GM23338 (cell line): ENCODE data around the gene PDGFRB. TPM values are rescaled to one million over a fixed set of nuclear protein-coding genes. Genes with fewer than 3 reads are reported as not detected.

Experiments used
- ATAC-seq: fragments of 200-7000 bp; cut with Tn5 transposase; 3 replicates; pipeline ENCODE4 v1.9.1; 2020
- DNase-seq: peaks from one replicate; pipeline ENCODE4 v3.0.0-alpha.2; 2015; ENCODE audit warnings: low spot score
- H2AFZ ChIP-seq: fragments of 200-600 bp; sonication (generic); 2 replicates; pipeline ENCODE4 v1.8.0; 2016; ENCODE audit warnings: antibody characterized with exemption, mild to moderate bottlenecking, moderate library complexity
- H3F3A ChIP-seq: fragments of 200-600 bp; sonication (generic); replicated peaks from 2 replicates; pipeline ENCODE4 v1.8.0; 2017; ENCODE audit warnings: antibody characterized with exemption, mixed run types, low read depth
- H3K27ac ChIP-seq: fragments of 200-600 bp; sonication (generic); 2 replicates; pipeline ENCODE4 v1.6.1; 2016; ENCODE audit warnings: low read depth
- H3K27me3 ChIP-seq: fragments of 200-600 bp; sonication (generic); 2 replicates; pipeline ENCODE4 v1.8.0; 2016; ENCODE audit warnings: mild to moderate bottlenecking, mixed run types, moderate library complexity; ENCODE audit not compliant: insufficient read depth
- H3K36me3 ChIP-seq: fragments of 200-600 bp; sonication (generic); 2 replicates; pipeline ENCODE4 v1.8.0; 2016; ENCODE audit warnings: mild to moderate bottlenecking; ENCODE audit not compliant: insufficient read depth
- H3K4me1 ChIP-seq: fragments of 200-600 bp; sonication (generic); 2 replicates; pipeline ENCODE4 v1.8.0; 2016; ENCODE audit warnings: mild to moderate bottlenecking, moderate library complexity; ENCODE audit not compliant: insufficient read depth
- H3K4me2 ChIP-seq: fragments of 200-600 bp; sonication (generic); 2 replicates; pipeline ENCODE4 v1.7.1; 2017; ENCODE audit warnings: mixed run types
- H3K4me3 ChIP-seq: fragments of 200-600 bp; sonication (generic); 2 replicates; pipeline ENCODE4 v1.6.1; 2016; ENCODE audit warnings: mixed run types
- H3K79me2 ChIP-seq: fragments of 200-600 bp; sonication (generic); replicated peaks from 2 replicates; pipeline ENCODE4 v1.8.0; 2017; ENCODE audit warnings: mild to moderate bottlenecking; ENCODE audit not compliant: insufficient read depth
- H3K9me2 ChIP-seq: fragments of 200-600 bp; sonication (generic); 2 replicates; pipeline ENCODE4 v1.8.0; 2017; ENCODE audit not compliant: insufficient read depth
- H4K20me1 ChIP-seq: fragments of 200-600 bp; sonication (generic); replicated peaks from 2 replicates; pipeline ENCODE4 v1.8.0; 2017; ENCODE audit warnings: mild to moderate bottlenecking; ENCODE audit not compliant: insufficient read depth
- H3K27ac Mint-ChIP-seq: 2 replicates; pipeline ENCODE4 v1.8.0; 2020; ENCODE audit warnings: inconsistent platforms, mild to moderate bottlenecking, moderate library complexity, mixed read lengths
- H3K27me3 Mint-ChIP-seq: 3 replicates; pipeline ENCODE4 v1.8.0; 2022; ENCODE audit warnings: low read depth, mild to moderate bottlenecking, moderate library complexity, mixed read lengths, inconsistent platforms; ENCODE audit not compliant: insufficient read depth, poor library complexity
- H3K36me3 Mint-ChIP-seq: 3 replicates; pipeline ENCODE4 v1.8.0; 2021; ENCODE audit warnings: low read depth, mild to moderate bottlenecking, inconsistent platforms, moderate library complexity, mixed read lengths
- H3K4me1 Mint-ChIP-seq: 3 replicates; pipeline ENCODE4 v1.8.0; 2020; ENCODE audit warnings: mild to moderate bottlenecking, inconsistent platforms, mixed read lengths
- H3K4me3 Mint-ChIP-seq: 3 replicates; pipeline ENCODE4 v1.8.0; 2021; ENCODE audit warnings: moderate library complexity, mild to moderate bottlenecking, inconsistent platforms, mixed read lengths
- H3K9me3 Mint-ChIP-seq: 3 replicates; pipeline ENCODE4 v1.8.0; 2020; ENCODE audit warnings: moderate library complexity, mild to moderate bottlenecking, inconsistent platforms, mixed read lengths
- CREB1 ChIP-seq: fragments of 250-450 bp; sonication (Bioruptor Pico); IDR thresholded peaks from 2 replicates; pipeline ENCODE4 v1.5.0; 2020; ENCODE audit warnings: low read depth, mild to moderate bottlenecking, moderate library complexity
- CTCF ChIP-seq, 2 experiments: fragments of 200-600 bp in 1 of 2; sonication (generic) in 1 of 2; conservative IDR thresholded peaks; 2 replicates each; pipeline versions ENCODE4 v1.5.1 to v1.6.1; 2016 to 2017; ENCODE audit warnings: antibody characterized with exemption in 2 of 2, low read depth in 2 of 2, mild to moderate bottlenecking in 2 of 2, moderate library complexity in 1 of 2
- ETS1 ChIP-seq: IDR thresholded peaks from 2 replicates; pipeline ENCODE4 v1.6.1; 2016; ENCODE audit warnings: antibody characterized with exemption
- EZH2 ChIP-seq: fragments of 200-600 bp; sonication (generic); IDR thresholded peaks from one replicate; pipeline ENCODE4 v1.8.0; 2017; ENCODE audit warnings: antibody characterized with exemption, mild to moderate bottlenecking, low read depth; ENCODE audit not compliant: unreplicated experiment
- EZH2phosphoT487 ChIP-seq: fragments of 200-600 bp; sonication (generic); IDR thresholded peaks from one replicate; pipeline ENCODE4 v1.8.1; 2018; ENCODE audit warnings: antibody characterized with exemption; ENCODE audit not compliant: unreplicated experiment
- JUNB ChIP-seq: IDR thresholded peaks from one replicate; pipeline ENCODE4 v1.6.1; 2016; ENCODE audit warnings: antibody characterized with exemption; ENCODE audit not compliant: unreplicated experiment
- NANOG ChIP-seq: IDR thresholded peaks from 2 replicates; pipeline ENCODE4 v1.6.1; 2016; ENCODE audit warnings: antibody characterized with exemption, borderline replicate concordance
- POLR2AphosphoS5 ChIP-seq: IDR thresholded peaks from 2 replicates; pipeline ENCODE4 v1.6.1; 2016; ENCODE audit warnings: antibody characterized with exemption, low read depth
- REST ChIP-seq: IDR thresholded peaks from one replicate; pipeline ENCODE4 v1.6.1; 2018; ENCODE audit warnings: antibody characterized with exemption; ENCODE audit not compliant: unreplicated experiment
- STAT1 ChIP-seq: IDR thresholded peaks from one replicate; pipeline ENCODE4 v1.6.1; 2016; ENCODE audit warnings: antibody characterized with exemption; ENCODE audit not compliant: unreplicated experiment
- ZNF114 ChIP-seq: fragments of 250-450 bp; sonication (Bioruptor Pico); IDR thresholded peaks from 2 replicates; pipeline ENCODE4 v1.5.0; 2020; ENCODE audit warnings: mild to moderate bottlenecking, moderate library complexity
- ZNF331 ChIP-seq: fragments of 250-450 bp; sonication (Bioruptor Pico); IDR thresholded peaks from 2 replicates; pipeline ENCODE4 v1.5.0; 2020; ENCODE audit warnings: low read depth, mild to moderate bottlenecking, moderate library complexity
- polyA plus RNA-seq: library from polyadenylated mRNA; unstranded; fragments of >200 nt; fragmentation: Nextera tagmentation; extraction: Ambion mirVana; gene quantifications from 2 replicates; pipeline ENCODE4 v1.2.1, GENCODE V29; 2016
- total RNA-seq: library from RNA; depleted of rRNA; stranded (reverse); fragments of >200 nt; shearing (Covaris generic); gene quantifications from 2 replicates; pipeline ENCODE4 v1.2.3, GENCODE V29; 2014

Gene PDGFRB
- total and polyA plus RNA-seq, 2 experiments from 2014 or later: 4.5 to 11.3 TPM

- TF ChIP-seq CTCF (conservative IDR thresholded peaks at IDR 0.05; ENCODE audit: low read depth in 2 of 2) (no peak), ZNF331 (CRISPR knock-in tag) (no peak), JUNB (no peak), ETS1 (no peak), CREB1 (CRISPR knock-in tag) (no peak), ZNF114 (CRISPR knock-in tag) (no peak), POLR2AphosphoS5 (no peak), REST (no peak), EZH2 (no peak), EZH2phosphoT487 (no peak), STAT1 (no peak)
Observed at GRCh38 chr5:150146862-150147601, 8.6 kb downstream of the PDGFRB start (continued).

GRCh38 chr5:150146235-150146634 lies 9.4 kb downstream of the PDGFRB start:
- no peaks in the 10 kb centered on the region for H3K36me3 ChIP-seq
- no peak overlapping the region for H3K4me2 ChIP-seq
- H3K27me3 ChIP-seq: no peaks in the 10 kb centered on the region
- Mint-ChIP-seq H3K4me3 (no peak overlapping the region), H3K27me3 (peaks cover 12% of the 10 kb centered on the region), H3K36me3 (no peaks in the 10 kb centered on the region; the same call in 2 of the 3 replicates), H3K9me3 (no peaks in the 10 kb centered on the region), H3K27ac (no peak overlapping the region), H3K4me1 (peaks cover 35% of the 10 kb centered on the region)
- TF ChIP-seq ZNF114 (CRISPR knock-in tag) (no peak), JUNB (no peak), ETS1 (no peak), NANOG (no peak), REST (no peak), EZH2phosphoT487 (no peak), CREB1 (CRISPR knock-in tag) (no peak), POLR2AphosphoS5 (no peak), CTCF (conservative IDR thresholded peaks at IDR 0.05; ENCODE audit: low read depth in 2 of 2) (no peak)
- no peak for DNase-seq
- H3K27ac ChIP-seq: no peak overlapping the region
- H3K79me2 ChIP-seq: no peaks in the 10 kb centered on the region
- no peak overlapping the region for H3K4me3 ChIP-seq
- no peaks in the 10 kb centered on the region for H4K20me1 ChIP-seq
- H3F3A ChIP-seq: no peaks in the 10 kb centered on the region
- H3K4me1 ChIP-seq: peaks cover 9% of the 10 kb centered on the region
- no peak overlapping the region for H2AFZ ChIP-seq
- no peaks in the 10 kb centered on the region for H3K9me2 ChIP-seq
- ATAC-seq: no peak
